ENCODE results near the gene RPL19.
A peak's percentile ranks its signal among the peaks of the same experiment; 100 is the strongest.

Gene RPL19

GRCh38 chr17:39199820-39200069 is 338 bp upstream of the RPL19 start:
- peak; percentile 91 to 94 for DNase-seq

GRCh38 chr17:39200957-39201510 is 951 bp downstream of the RPL19 start:
- DNase-seq, result no peak

- DNase-seq, result no peak
Measured at GRCh38 chr17:39204245-39204644, 4.2 kb downstream of the RPL19 start.

- DNase-seq, result no peak
Measured at GRCh38 chr17:39205112-39205526, 5.0 kb downstream of the RPL19 start.

- DNase-seq, result no peak
Measured at GRCh38 chr17:39208136-39208535, 8.1 kb downstream of the RPL19 start.

GRCh38 chr17:39208893-39209292 is 8.8 kb downstream of the RPL19 start:
- peak in 1 of 2 donors; percentile 70 for DNase-seq

- DNase-seq, result peak; percentile 69 to 73
Measured at GRCh38 chr17:39209317-39210092, 9.4 kb downstream of the RPL19 start.

GRCh38 chr17:39210093-39210434 is 10.0 kb downstream of the RPL19 start:
- DNase-seq, result no peak

GRCh38 chr17:39212195-39212810 is 12.2 kb downstream of the RPL19 start:
- no peak for DNase-seq

- DNase-seq, result no peak
Measured at GRCh38 chr17:39212841-39213480, 12.9 kb downstream of the RPL19 start.

GRCh38 chr17:39213852-39214251 is 13.8 kb downstream of the RPL19 start:
- no peak for DNase-seq

- DNase-seq, result no peak
Measured at GRCh38 chr17:39217734-39218369, 17.8 kb downstream of the RPL19 start.

GRCh38 chr17:39218906-39219305 is 18.8 kb downstream of the RPL19 start:
- no peak for DNase-seq

- no peak for DNase-seq
Measured at GRCh38 chr17:39219647-39220154, 19.6 kb downstream of the RPL19 start.

GRCh38 chr17:39221572-39221971 is 21.5 kb downstream of the RPL19 start:
- DNase-seq, result no peak

- no peak for DNase-seq
Measured at GRCh38 chr17:39222151-39222550, 22.1 kb downstream of the RPL19 start.

- DNase-seq, result no peak
Measured at GRCh38 chr17:39222866-39223834, 23.1 kb downstream of the RPL19 start.

GRCh38 chr17:39223907-39224777 is 24.1 kb downstream of the RPL19 start:
- no peak for DNase-seq

- no peak for DNase-seq
Measured at GRCh38 chr17:39224778-39225307, 24.8 kb downstream of the RPL19 start.

GRCh38 chr17:39225308-39225958 is 25.4 kb downstream of the RPL19 start, which contains the start of gene STAC2:
Gene STAC2, minus strand, starts transcription at chr17:39225945. Its CDS starts 443 bp downstream, at chr17:39225502.
- peak in 1 of 2 donors; percentile 31 for DNase-seq
